K562 (cell line): ENCODE measurements around the gene ZBTB8A. TPM values are rescaled to one million over a fixed set of nuclear protein-coding genes. Genes with fewer than 3 reads are reported as not detected.

Experiments used
- CBX2 ChIP-seq: fragments of 200-600 bp; sonication (generic); IDR thresholded peaks from one replicate; pipeline ENCODE4 v1.6.1; 2012; ENCODE audit warnings: mild to moderate bottlenecking, low read length, inconsistent platforms; ENCODE audit not compliant: insufficient read depth, poor library complexity, severe bottlenecking
- GTF2E2 ChIP-seq: fragments of 200-800 bp; sonication (Bioruptor generic); IDR thresholded peaks from 2 replicates; pipeline ENCODE4 v1.6.1; 2016; ENCODE audit warnings: missing genetic modification characterization, missing compliant biosample characterization
- HNRNPK ChIP-seq: fragments of 200-400 bp; formaldehyde crosslinking; IDR thresholded peaks from one replicate; pipeline ENCODE4 v1.6.1; 2018; ENCODE audit warnings: mild to moderate bottlenecking, low read depth, low read length; ENCODE audit not compliant: poor library complexity, severe bottlenecking
- MECOM ChIP-seq: fragments of 250-450 bp; sonication (Bioruptor Pico); IDR thresholded peaks from 2 replicates; pipeline ENCODE4 v1.8.0; 2022; ENCODE audit warnings: inconsistent platforms
- MYC ChIP-seq, 2 experiments: fragments of 250-450 bp in 1 of 2; sonication (Bioruptor Pico) in 1 of 2; IDR thresholded peaks; 2 replicates each; pipeline versions ENCODE4 v1.5.1 to v1.6.1; 2012 to 2021; ENCODE audit warnings: low read depth in 2 of 2, borderline replicate concordance in 1 of 2, improper control_type of control experiment in 1 of 2, low read length in 1 of 2, mild to moderate bottlenecking in 1 of 2, moderate library complexity in 1 of 2
- RAD21 ChIP-seq, 2 experiments: fragments of 250-450 bp in 1 of 2; fragments of 450-650 bp in 1 of 2; sonication (Bioruptor Pico) in 1 of 2; formaldehyde crosslinking in 1 of 2; IDR thresholded peaks in 1 of 2; conservative IDR thresholded peaks in 1 of 2; 2 replicates each; pipeline versions ENCODE4 v1.4.0 to v1.8.0; 2020 to 2022; ENCODE audit warnings: mild to moderate bottlenecking in 2 of 2, moderate library complexity in 1 of 2
- ZSCAN29 ChIP-seq: fragments of 450-650 bp; IDR thresholded peaks from 2 replicates; pipeline ENCODE4 v1.6.1; 2017
- polyA plus RNA-seq, 8 experiments: library from polyadenylated mRNA; depleted of rRNA in 4 of 8; stranded (reverse) in 5 of 8; unstranded in 3 of 8; fragments of >200 nt; fragmentation: Nextera tagmentation in 2 of 8; fragmentation: Illumina TruSeq in 1 of 8; extraction: Ambion mirVana in 2 of 8; extraction: Trizol in 1 of 8; gene quantifications; 2 replicates each; pipeline versions ENCODE4 v1.2.1 to v1.2.3, GENCODE V29; 2011 to 2014; ENCODE audit warnings: inconsistent platforms in 1 of 8, missing spikeins in 1 of 8
- total RNA-seq, 7 experiments: library from RNA; depleted of rRNA in 6 of 7; stranded (reverse); fragments of >200 nt in 6 of 7; fragmentation: Illumina TruSeq in 2 of 7; extraction: Trizol in 2 of 7; gene quantifications; 2 replicates each; pipeline versions ENCODE4 v1.2.1 to v1.2.3, GENCODE V29; 2011 to 2021; ENCODE audit warnings: low replicate concordance in 1 of 7
- TF ChIP-seq, protein P1 (sequence below): fragments of 450-650 bp; IDR thresholded peaks from 2 replicates; pipeline ENCODE4 v1.6.1; 2016; ENCODE audit warnings: borderline replicate concordance
- TF ChIP-seq, protein P2 (sequence below): fragments of 250-450 bp; sonication (Bioruptor Pico); IDR thresholded peaks from 2 replicates; pipeline ENCODE4 v1.8.0; 2021; ENCODE audit warnings: moderate library complexity, mild to moderate bottlenecking, inconsistent platforms
- TF ChIP-seq, protein P3 (sequence below): fragments of 250-450 bp; sonication (Bioruptor Pico); IDR thresholded peaks from 2 replicates; pipeline ENCODE4 v1.5.0; 2020; ENCODE audit warnings: mild to moderate bottlenecking, borderline replicate concordance
- TF ChIP-seq, protein P4 (sequence below): fragments of 450-650 bp; IDR thresholded peaks from 2 replicates; pipeline ENCODE4 v1.6.1; 2016
- TF ChIP-seq, protein P5 (sequence below): fragments of 450-650 bp; formaldehyde crosslinking; IDR thresholded peaks from 2 replicates; pipeline ENCODE4 v1.4.0; 2020; ENCODE audit warnings: mild to moderate bottlenecking, moderate library complexity
- TF ChIP-seq, protein P6 (sequence below): sonication (generic); formaldehyde crosslinking; IDR thresholded peaks from 2 replicates; pipeline ENCODE4 v1.8.0; 2023; ENCODE audit warnings: mild to moderate bottlenecking, missing genetic modification reagents

ZBTB8A gene
- total and polyA plus RNA-seq, 9 of the 15 experiments (the other 6 are each of a cell fraction or from before 2014, with no cell fraction given), result 0.01 to 0.64 (median 0.09) TPM

DNA sequence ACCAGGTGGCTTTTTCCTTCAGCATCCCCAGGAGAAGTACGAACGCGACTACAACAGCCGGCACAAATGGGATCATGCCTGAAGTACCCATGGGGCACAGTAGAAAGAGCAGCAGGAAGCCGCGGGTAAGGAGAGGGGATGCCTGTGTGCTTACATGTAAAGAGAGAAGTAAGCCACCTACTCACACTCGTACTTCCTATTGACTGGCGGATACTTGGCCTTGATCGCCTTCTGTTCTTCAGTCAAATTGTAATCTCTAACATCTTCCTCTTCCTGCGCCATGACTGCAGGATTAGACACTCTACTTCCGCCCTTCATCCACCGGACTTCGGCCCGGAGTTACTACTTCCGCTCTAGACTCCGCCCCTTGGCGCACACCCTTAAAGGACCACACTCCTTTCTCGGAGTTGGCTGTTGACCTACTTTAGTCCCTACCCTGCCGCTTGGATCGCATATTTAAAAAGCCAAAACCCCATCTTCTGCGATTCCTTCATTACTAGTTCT lies 111.1 kb downstream of the ZBTB8A start, which contains the start of gene ZBTB8OS (continued):
- TF ChIP-seq, protein P1, sequence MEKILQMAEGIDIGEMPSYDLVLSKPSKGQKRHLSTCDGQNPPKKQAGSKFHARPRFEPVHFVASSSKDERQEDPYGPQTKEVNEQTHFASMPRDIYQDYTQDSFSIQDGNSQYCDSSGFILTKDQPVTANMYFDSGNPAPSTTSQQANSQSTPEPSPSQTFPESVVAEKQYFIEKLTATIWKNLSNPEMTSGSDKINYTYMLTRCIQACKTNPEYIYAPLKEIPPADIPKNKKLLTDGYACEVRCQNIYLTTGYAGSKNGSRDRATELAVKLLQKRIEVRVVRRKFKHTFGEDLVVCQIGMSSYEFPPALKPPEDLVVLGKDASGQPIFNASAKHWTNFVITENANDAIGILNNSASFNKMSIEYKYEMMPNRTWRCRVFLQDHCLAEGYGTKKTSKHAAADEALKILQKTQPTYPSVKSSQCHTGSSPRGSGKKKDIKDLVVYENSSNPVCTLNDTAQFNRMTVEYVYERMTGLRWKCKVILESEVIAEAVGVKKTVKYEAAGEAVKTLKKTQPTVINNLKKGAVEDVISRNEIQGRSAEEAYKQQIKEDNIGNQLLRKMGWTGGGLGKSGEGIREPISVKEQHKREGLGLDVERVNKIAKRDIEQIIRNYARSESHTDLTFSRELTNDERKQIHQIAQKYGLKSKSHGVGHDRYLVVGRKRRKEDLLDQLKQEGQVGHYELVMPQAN, result peak; percentile 80; the same call in 1 of the 2 replicates
- TF ChIP-seq ZSCAN29 (no peak), GTF2E2 (no peak), HNRNPK (no peak), RAD21 (CRISPR knock-in tag; conservative IDR thresholded peaks at IDR 0.05 in 1 of 2, IDR thresholded peaks at IDR 0.05 in 1 of 2) (no peak; a peak in 1 of 4 replicates), MECOM (no peak), MYC (IDR thresholded peaks at IDR 0.05; ENCODE audit: low read depth, low read length) (no peak; the same call in 1 of the 2 replicates), MYC (CRISPR knock-in tag; IDR thresholded peaks at IDR 0.05; ENCODE audit: borderline replicate concordance, low read depth) (no peak), CBX2 (no peak)
- TF ChIP-seq, protein P2, sequence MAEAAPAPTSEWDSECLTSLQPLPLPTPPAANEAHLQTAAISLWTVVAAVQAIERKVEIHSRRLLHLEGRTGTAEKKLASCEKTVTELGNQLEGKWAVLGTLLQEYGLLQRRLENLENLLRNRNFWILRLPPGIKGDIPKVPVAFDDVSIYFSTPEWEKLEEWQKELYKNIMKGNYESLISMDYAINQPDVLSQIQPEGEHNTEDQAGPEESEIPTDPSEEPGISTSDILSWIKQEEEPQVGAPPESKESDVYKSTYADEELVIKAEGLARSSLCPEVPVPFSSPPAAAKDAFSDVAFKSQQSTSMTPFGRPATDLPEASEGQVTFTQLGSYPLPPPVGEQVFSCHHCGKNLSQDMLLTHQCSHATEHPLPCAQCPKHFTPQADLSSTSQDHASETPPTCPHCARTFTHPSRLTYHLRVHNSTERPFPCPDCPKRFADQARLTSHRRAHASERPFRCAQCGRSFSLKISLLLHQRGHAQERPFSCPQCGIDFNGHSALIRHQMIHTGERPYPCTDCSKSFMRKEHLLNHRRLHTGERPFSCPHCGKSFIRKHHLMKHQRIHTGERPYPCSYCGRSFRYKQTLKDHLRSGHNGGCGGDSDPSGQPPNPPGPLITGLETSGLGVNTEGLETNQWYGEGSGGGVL (CRISPR knock-in tag), result no peak
- TF ChIP-seq, protein P3, sequence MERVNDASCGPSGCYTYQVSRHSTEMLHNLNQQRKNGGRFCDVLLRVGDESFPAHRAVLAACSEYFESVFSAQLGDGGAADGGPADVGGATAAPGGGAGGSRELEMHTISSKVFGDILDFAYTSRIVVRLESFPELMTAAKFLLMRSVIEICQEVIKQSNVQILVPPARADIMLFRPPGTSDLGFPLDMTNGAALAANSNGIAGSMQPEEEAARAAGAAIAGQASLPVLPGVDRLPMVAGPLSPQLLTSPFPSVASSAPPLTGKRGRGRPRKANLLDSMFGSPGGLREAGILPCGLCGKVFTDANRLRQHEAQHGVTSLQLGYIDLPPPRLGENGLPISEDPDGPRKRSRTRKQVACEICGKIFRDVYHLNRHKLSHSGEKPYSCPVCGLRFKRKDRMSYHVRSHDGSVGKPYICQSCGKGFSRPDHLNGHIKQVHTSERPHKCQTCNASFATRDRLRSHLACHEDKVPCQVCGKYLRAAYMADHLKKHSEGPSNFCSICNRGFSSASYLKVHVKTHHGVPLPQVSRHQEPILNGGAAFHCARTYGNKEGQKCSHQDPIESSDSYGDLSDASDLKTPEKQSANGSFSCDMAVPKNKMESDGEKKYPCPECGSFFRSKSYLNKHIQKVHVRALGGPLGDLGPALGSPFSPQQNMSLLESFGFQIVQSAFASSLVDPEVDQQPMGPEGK, result no peak
- TF ChIP-seq, protein P4, sequence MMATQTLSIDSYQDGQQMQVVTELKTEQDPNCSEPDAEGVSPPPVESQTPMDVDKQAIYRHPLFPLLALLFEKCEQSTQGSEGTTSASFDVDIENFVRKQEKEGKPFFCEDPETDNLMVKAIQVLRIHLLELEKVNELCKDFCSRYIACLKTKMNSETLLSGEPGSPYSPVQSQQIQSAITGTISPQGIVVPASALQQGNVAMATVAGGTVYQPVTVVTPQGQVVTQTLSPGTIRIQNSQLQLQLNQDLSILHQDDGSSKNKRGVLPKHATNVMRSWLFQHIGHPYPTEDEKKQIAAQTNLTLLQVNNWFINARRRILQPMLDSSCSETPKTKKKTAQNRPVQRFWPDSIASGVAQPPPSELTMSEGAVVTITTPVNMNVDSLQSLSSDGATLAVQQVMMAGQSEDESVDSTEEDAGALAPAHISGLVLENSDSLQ, result peak; percentile 40
- TF ChIP-seq, protein P5, sequence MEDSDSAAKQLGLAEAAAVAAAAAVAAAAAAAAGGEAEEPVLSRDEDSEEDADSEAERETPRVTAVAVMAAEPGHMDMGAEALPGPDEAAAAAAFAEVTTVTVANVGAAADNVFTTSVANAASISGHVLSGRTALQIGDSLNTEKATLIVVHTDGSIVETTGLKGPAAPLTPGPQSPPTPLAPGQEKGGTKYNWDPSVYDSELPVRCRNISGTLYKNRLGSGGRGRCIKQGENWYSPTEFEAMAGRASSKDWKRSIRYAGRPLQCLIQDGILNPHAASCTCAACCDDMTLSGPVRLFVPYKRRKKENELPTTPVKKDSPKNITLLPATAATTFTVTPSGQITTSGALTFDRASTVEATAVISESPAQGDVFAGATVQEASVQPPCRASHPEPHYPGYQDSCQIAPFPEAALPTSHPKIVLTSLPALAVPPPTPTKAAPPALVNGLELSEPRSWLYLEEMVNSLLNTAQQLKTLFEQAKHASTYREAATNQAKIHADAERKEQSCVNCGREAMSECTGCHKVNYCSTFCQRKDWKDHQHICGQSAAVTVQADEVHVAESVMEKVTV (CRISPR knock-in tag), result no peak
- TF ChIP-seq, protein P6, sequence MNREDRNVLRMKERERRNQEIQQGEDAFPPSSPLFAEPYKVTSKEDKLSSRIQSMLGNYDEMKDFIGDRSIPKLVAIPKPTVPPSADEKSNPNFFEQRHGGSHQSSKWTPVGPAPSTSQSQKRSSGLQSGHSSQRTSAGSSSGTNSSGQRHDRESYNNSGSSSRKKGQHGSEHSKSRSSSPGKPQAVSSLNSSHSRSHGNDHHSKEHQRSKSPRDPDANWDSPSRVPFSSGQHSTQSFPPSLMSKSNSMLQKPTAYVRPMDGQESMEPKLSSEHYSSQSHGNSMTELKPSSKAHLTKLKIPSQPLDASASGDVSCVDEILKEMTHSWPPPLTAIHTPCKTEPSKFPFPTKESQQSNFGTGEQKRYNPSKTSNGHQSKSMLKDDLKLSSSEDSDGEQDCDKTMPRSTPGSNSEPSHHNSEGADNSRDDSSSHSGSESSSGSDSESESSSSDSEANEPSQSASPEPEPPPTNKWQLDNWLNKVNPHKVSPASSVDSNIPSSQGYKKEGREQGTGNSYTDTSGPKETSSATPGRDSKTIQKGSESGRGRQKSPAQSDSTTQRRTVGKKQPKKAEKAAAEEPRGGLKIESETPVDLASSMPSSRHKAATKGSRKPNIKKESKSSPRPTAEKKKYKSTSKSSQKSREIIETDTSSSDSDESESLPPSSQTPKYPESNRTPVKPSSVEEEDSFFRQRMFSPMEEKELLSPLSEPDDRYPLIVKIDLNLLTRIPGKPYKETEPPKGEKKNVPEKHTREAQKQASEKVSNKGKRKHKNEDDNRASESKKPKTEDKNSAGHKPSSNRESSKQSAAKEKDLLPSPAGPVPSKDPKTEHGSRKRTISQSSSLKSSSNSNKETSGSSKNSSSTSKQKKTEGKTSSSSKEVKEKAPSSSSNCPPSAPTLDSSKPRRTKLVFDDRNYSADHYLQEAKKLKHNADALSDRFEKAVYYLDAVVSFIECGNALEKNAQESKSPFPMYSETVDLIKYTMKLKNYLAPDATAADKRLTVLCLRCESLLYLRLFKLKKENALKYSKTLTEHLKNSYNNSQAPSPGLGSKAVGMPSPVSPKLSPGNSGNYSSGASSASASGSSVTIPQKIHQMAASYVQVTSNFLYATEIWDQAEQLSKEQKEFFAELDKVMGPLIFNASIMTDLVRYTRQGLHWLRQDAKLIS (CRISPR knock-in tag), result no peak
